Astrocyte of the cerebellum (primary cell): Measurements from ENCODE around the gene TTLL8.

ENCODE experiments used
- DNase-seq: peaks from one replicate; pipeline ENCODE4 v3.0.0-alpha.2; 2011; ENCODE audit warnings: low read depth
- H3K4me3 ChIP-seq: 2 replicates; pipeline ENCODE4 v1.5.1; 2011; ENCODE audit warnings: mild to moderate bottlenecking, low read depth, low read length, moderate library complexity
- CTCF ChIP-seq: IDR thresholded peaks from 2 replicates; pipeline ENCODE4 v1.5.1; 2012; ENCODE audit warnings: low read length, low read depth, moderate library complexity, mild to moderate bottlenecking; ENCODE audit errors: missing control alignments
- in situ Hi-C: cut with HindIII; loops from 2 replicates; pipeline ENCODE4 v1.10.0; 2017; ENCODE audit warnings: low sequenced_read_pairs

Gene TTLL8

GRCh38 chr22:50098052-50098451, 40.0 kb upstream of the TTLL8 start:
- in situ Hi-C loops, result no loop called here

GRCh38 chr22:50092342-50092741, 34.2 kb upstream of the TTLL8 start:
- no peak for TF ChIP-seq CTCF
- DNase-seq, result no peak
- no peak overlapping the region for H3K4me3 ChIP-seq
- in situ Hi-C loops, result no loop called here

More at GRCh38 chr22:50098052-50098451, 40.0 kb upstream of the TTLL8 start:
- DNase-seq, result no peak
- no peak overlapping the region for H3K4me3 ChIP-seq
- TF ChIP-seq CTCF, result no peak

- in situ Hi-C loops, result no loop called here
- no peak overlapping the region for H3K4me3 ChIP-seq
- DNase-seq, result no peak
- TF ChIP-seq CTCF, result no peak
Measured at GRCh38 chr22:50091092-50091768, 33.1 kb upstream of the TTLL8 start.

- in situ Hi-C loops, result no loop called here
- no peak for DNase-seq
- no peak for TF ChIP-seq CTCF
- no peak overlapping the region for H3K4me3 ChIP-seq
Measured at GRCh38 chr22:50090412-50090714, 32.3 kb upstream of the TTLL8 start.

- DNase-seq, result no peak
- H3K4me3 ChIP-seq, result no peak within 1 kb of the TSS
- in situ Hi-C loops, result no loop called here
Measured at GRCh38 chr22:50089682-50090411, 31.7 kb upstream of the TTLL8 start, which contains the start of gene MOV10L1. Gene MOV10L1, plus strand, starts transcription at chr22:50090006. Its CDS starts 83 bp downstream, at chr22:50090089.

GRCh38 chr22:50089231-50089630, 31.1 kb upstream of the TTLL8 start:
- no peak for TF ChIP-seq CTCF

More at GRCh38 chr22:50089682-50090411, 31.7 kb upstream of the TTLL8 start, which contains the start of gene MOV10L1:
- no peak for TF ChIP-seq CTCF

More at GRCh38 chr22:50089231-50089630, 31.1 kb upstream of the TTLL8 start:
- in situ Hi-C loops, result no loop called here
- no peak overlapping the region for H3K4me3 ChIP-seq
- DNase-seq, result no peak
